Pancreas (tissue), 10 donors: ENCODE results near the gene TRIM8. TPM values are rescaled to one million over a fixed set of nuclear protein-coding genes. Genes with fewer than 3 reads are reported as not detected.

Experiments used
- ATAC-seq, 4 donors: fragments of 200-7000 bp; cut with Tn5 transposase; one replicate each; pipeline versions ENCODE4 v1.8.0 to v1.9.1; 2020; ENCODE audit warnings: mild to moderate bottlenecking in 4 of 4, moderate library complexity in 4 of 4
- DNase-seq, 6 donors: peaks; one replicate each; pipeline ENCODE4 v3.0.0-alpha.2; 2020
- FAIRE-seq: peaks from 2 replicates; lab custom pipeline; 2012; peaks lifted over from hg19 to GRCh38; lab: Jason Lieb, UNC
- H3K27ac ChIP-seq, 4 donors: fragments of 200-600 bp; sonication (generic); 1 replicate in 3 of 4; 2 replicates in 1 of 4; pipeline versions ENCODE4 v1.5.0 to v1.8.0; 2020
- H3K27me3 ChIP-seq, 4 donors: fragments of 200-600 bp; one replicate each; pipeline ENCODE4 v1.8.0; 2021
- H3K36me3 ChIP-seq, 3 donors: fragments of 200-600 bp; sonication (generic) in 1 of 3; one replicate each; pipeline versions ENCODE4 v1.5.0 to v1.8.0; 2020 to 2021
- H3K4me1 ChIP-seq, 3 donors: fragments of 200-600 bp; one replicate each; pipeline ENCODE4 v1.8.0; 2021
- H3K4me3 ChIP-seq, 4 donors: fragments of 200-600 bp; sonication (generic) in 2 of 4; one replicate each; pipeline versions ENCODE4 v1.5.0 to v1.8.0; 2020 to 2021
- H3K9me3 ChIP-seq, 4 donors: fragments of 200-600 bp; one replicate each; pipeline ENCODE4 v1.8.0; 2021
- CTCF ChIP-seq, 4 donors: fragments of 200-600 bp; sonication (generic) in 3 of 4; IDR thresholded peaks; one replicate each; pipeline versions ENCODE4 v1.5.0 to v1.8.0; 2021; ENCODE audit warnings: antibody characterized with exemption in 4 of 4
- WGBS, 2 donors: extraction: QIAGEN DNeasy Blood & Tissue Kit; methylation state at CpG; one replicate each; pipeline ENCODE4 v1.1.7; 2013; 5-methylcytosine and 5-hydroxymethylcytosine counted together
- intact Hi-C, 3 donors: fragments of 100-400 bp; cut with DNase I; formaldehyde crosslinking; loops; one replicate each; pipeline versions ENCODE4 v1.11.1 to v1.14.2; 2022
- polyA plus RNA-seq, 2 donors: library from polyadenylated mRNA; stranded (reverse); fragments of 200-250 nt; gene quantifications; one replicate each; pipeline ENCODE4 v1.2.3, GENCODE V29; 2013
- total RNA-seq, 6 donors: library from RNA; stranded (reverse); fragmentation: NEBNext Ultra II Directional in 4 of 6; extraction: Animal tissue kit (Norgen Biotek cat#: 25700) in 4 of 6; gene quantifications; one replicate each; pipeline versions ENCODE4 v1.2.1 to v1.2.4, GENCODE V29; 2021 to 2023
- donor health status: healthy with polysubstance abuse.
- donor health status: DM: no; HTN: no; CAD: no; lungs with moderate emphysema.
- donor health status: DM: no; HTN: no; CAD: no.
- donor health status: control.
- donor health status: control.
- donor health status: Bipolar disorder and iron deficiency.
- donor health status: DM: yes; HTN: yes; CAD: no.
- donor health status: DM: no; HTN: no; CAD: no.
- donor health status: DM: no; HTN: no; CAD: no.
- donor health status: DM: yes; HTN: yes; CAD: no.

Gene TRIM8
- total RNA-seq, result 100 to 1,000 TPM in 1 of 6 donors, 10 to 100 TPM in 5; 65.2 to 106 (median 76.7) TPM
- polyA plus RNA-seq, result 10 to 100 TPM; 42.2 to 53.2 TPM

- FAIRE-seq, result no peak
- WGBS, 2 donors, result 0 to 1% methylated on average over 36 to 80 of the region's 80 CpGs
- ATAC-seq, result peak in 2 of 4 donors; percentile 7 to 25
- no peaks in the 10 kb centered on the region for H3K9me3 ChIP-seq
- no peaks in the 10 kb centered on the region for H3K36me3 ChIP-seq
- peaks cover 23 to 25% (median 24%) of the 10 kb centered on the region in 3 donors for H3K4me1 ChIP-seq
- H3K27me3 ChIP-seq, result no peaks in the 10 kb centered on the region
- intact Hi-C loops, result no loop called here
- TF ChIP-seq CTCF (IDR thresholded peaks at IDR 0.05), result no peak
- peak within 1 kb of the TSS; percentile 65 to 90 (median 84) for H3K4me3 ChIP-seq
- peak; percentile 54 to 86 (median 72) for DNase-seq
- H3K27ac ChIP-seq, result peak within 1 kb of the TSS; percentile 95 to 99 (median 98)
Observed at GRCh38 chr10:102644066-102644645, at the start of gene TRIM8. Gene TRIM8 (plus strand): TSS chr10:102644479. CDS start chr10:102644618, 139 bp downstream.

GRCh38 chr10:102595293-102595692 is 49.0 kb upstream of the TRIM8 start:
- DNase-seq (no peak), ATAC-seq (no peak), FAIRE-seq (no peak)
- Histone ChIP-seq H3K27ac (no peak overlapping the region), H3K36me3 (peaks cover 0 to 4% (median 0%) of the 10 kb centered on the region in 3 donors), H3K27me3 (no peaks in the 10 kb centered on the region), H3K9me3 (no peaks in the 10 kb centered on the region), H3K4me3 (no peak overlapping the region), H3K4me1 (peaks cover 0 to 4% (median 0%) of the 10 kb centered on the region in 3 donors)
- 62 to 68% methylated on average over 2 of the region's 2 CpGs for WGBS, 2 donors
- TF ChIP-seq CTCF (IDR thresholded peaks at IDR 0.05), result no peak
- intact Hi-C loops, result no loop called here

GRCh38 chr10:102595897-102596296 is 48.4 kb upstream of the TRIM8 start:
- Histone ChIP-seq H3K4me1 (peaks cover 0 to 4% (median 0%) of the 10 kb centered on the region in 3 donors), H3K27me3 (no peaks in the 10 kb centered on the region), H3K9me3 (no peaks in the 10 kb centered on the region), H3K27ac (no peak overlapping the region), H3K4me3 (no peak overlapping the region), H3K36me3 (peaks cover 0 to 4% (median 0%) of the 10 kb centered on the region in 3 donors)
- ATAC-seq, result no peak
- TF ChIP-seq CTCF (IDR thresholded peaks at IDR 0.05), result no peak
- no peak for DNase-seq
- WGBS, 2 donors, result 80 to 82% methylated on average over 4 of the region's 4 CpGs
- intact Hi-C loops, result no loop called here
- no peak for FAIRE-seq

GRCh38 chr10:102596506-102596971 is 47.7 kb upstream of the TRIM8 start:
- peak; percentile 69 to 86 (median 82) for TF ChIP-seq CTCF (IDR thresholded peaks at IDR 0.05)
- intact Hi-C loops, result no loop called here
- ATAC-seq (peak; percentile 78 to 92 (median 82)), FAIRE-seq (no peak), DNase-seq (peak in 3 of 6 donors; percentile 45 to 63 (median 48))
- Histone ChIP-seq H3K27me3 (no peaks in the 10 kb centered on the region), H3K4me1 (peaks cover 0 to 4% (median 0%) of the 10 kb centered on the region in 3 donors), H3K36me3 (peaks cover 0 to 4% (median 0%) of the 10 kb centered on the region in 3 donors), H3K27ac (no peak overlapping the region), H3K9me3 (no peaks in the 10 kb centered on the region), H3K4me3 (no peak overlapping the region)
- WGBS, 2 donors, result 38 to 40% methylated on average over 3 of the region's 3 CpGs
